ENCODE results near the gene BOD1.

The BOD1 gene

GRCh38 chr5:173616577-173617118, at the start of gene BOD1:
BOD1 (minus strand) TSS chr5:173616650; CDS start chr5:173616436, 214 bp downstream.
- H3K4me1 ChIP-seq (ENCODE audit: control insufficient read depth in 1 of 2, insufficient read depth in 1 of 2, low read depth in 1 of 2, low read length in 1 of 2), result peaks cover 21 to 23% of the 10 kb centered on the region in 2 experiments
- TF ChIP-seq CTCF (IDR thresholded peaks at IDR 0.05), result peak; percentile 34
- H3K4me3 ChIP-seq (ENCODE audit: low read depth in 1 of 2, low read length in 1 of 2), result peak within 1 kb of the TSS; percentile 64 to 87
- peaks cover 6% of the 10 kb centered on the region for H3K36me3 ChIP-seq
- H3K9me3 ChIP-seq, result no peaks in the 10 kb centered on the region
- peak within 1 kb of the TSS; percentile 84 for H3K27ac ChIP-seq
- no peaks in the 10 kb centered on the region for H3K27me3 ChIP-seq

GRCh38 chr5:173665326-173665725, 48.9 kb upstream of the BOD1 start:
- no peaks in the 10 kb centered on the region for H3K36me3 ChIP-seq
- no peak overlapping the region for H3K27ac ChIP-seq
- H3K4me3 ChIP-seq (ENCODE audit: low read depth in 1 of 2, low read length in 1 of 2), result no peak overlapping the region
- no peaks in the 10 kb centered on the region for H3K27me3 ChIP-seq
- H3K9me3 ChIP-seq, result no peaks in the 10 kb centered on the region
- TF ChIP-seq CTCF (IDR thresholded peaks at IDR 0.05), result no peak
- peaks cover 14 to 18% of the 10 kb centered on the region in 2 experiments for H3K4me1 ChIP-seq (ENCODE audit: control insufficient read depth in 1 of 2, insufficient read depth in 1 of 2, low read depth in 1 of 2, low read length in 1 of 2)

GRCh38 chr5:173664154-173664526, 47.7 kb upstream of the BOD1 start:
- no peak for TF ChIP-seq CTCF (IDR thresholded peaks at IDR 0.05)
- Histone ChIP-seq H3K4me1 (ENCODE audit: control insufficient read depth in 1 of 2, insufficient read depth in 1 of 2, low read depth in 1 of 2, low read length in 1 of 2) (peaks cover 16 to 18% of the 10 kb centered on the region in 2 experiments), H3K4me3 (ENCODE audit: low read depth in 1 of 2, low read length in 1 of 2) (peak overlapping the region; percentile 15 to 31), H3K36me3 (no peaks in the 10 kb centered on the region), H3K9me3 (peaks cover 3% of the 10 kb centered on the region), H3K27ac (peak overlapping the region; percentile 55), H3K27me3 (no peaks in the 10 kb centered on the region)

GRCh38 chr5:173663352-173664153, 47.1 kb upstream of the BOD1 start:
- Histone ChIP-seq H3K9me3 (peaks cover 3% of the 10 kb centered on the region), H3K27ac (peak overlapping the region; percentile 55), H3K4me3 (ENCODE audit: low read depth in 1 of 2, low read length in 1 of 2) (peak overlapping the region; percentile 15 to 31)

More at GRCh38 chr5:173663352-173664153, 47.1 kb upstream of the BOD1 start:
- Histone ChIP-seq H3K4me1 (ENCODE audit: control insufficient read depth in 1 of 2, insufficient read depth in 1 of 2, low read depth in 1 of 2, low read length in 1 of 2) (peaks cover 16 to 18% of the 10 kb centered on the region in 2 experiments), H3K36me3 (no peaks in the 10 kb centered on the region), H3K27me3 (no peaks in the 10 kb centered on the region)
- no peak for TF ChIP-seq CTCF (IDR thresholded peaks at IDR 0.05)
